ENCODE data around the gene OS9.

GRCh38 chr12:57744194-57744776, 50.4 kb downstream of the OS9 start:
- TF ChIP-seq CTCF (conservative IDR thresholded peaks at IDR 0.05; ENCODE audit: low read depth, low read length) = no peak
- no peak; the same call in 1 of the 2 replicates for TF ChIP-seq POLR2A (IDR thresholded peaks at IDR 0.05; ENCODE audit: low read depth, low read length)
- TF ChIP-seq MXI1 (IDR thresholded peaks at IDR 0.05; ENCODE audit: borderline replicate concordance, low read depth, low read length) = no peak
- no peak for TF ChIP-seq USF2 (IDR thresholded peaks at IDR 0.05; ENCODE audit: low read depth, low read length)
- no peak for TF ChIP-seq SMC3 (IDR thresholded peaks at IDR 0.05; ENCODE audit: low read depth, low read length)
- TF ChIP-seq CEBPB (IDR thresholded peaks at IDR 0.05; ENCODE audit: low read depth, low read length) = peak; percentile 97
- no peak for TF ChIP-seq CHD1 (IDR thresholded peaks at IDR 0.05; ENCODE audit: low read depth, low read length)
- TF ChIP-seq RAD21 (IDR thresholded peaks at IDR 0.05; ENCODE audit: low read length) = no peak
- no peak for TF ChIP-seq BHLHE40 (IDR thresholded peaks at IDR 0.05; ENCODE audit: low read depth, low read length)
- no peak for TF ChIP-seq RFX5 (IDR thresholded peaks at IDR 0.05; ENCODE audit: low read depth, low read length)
- no peak for TF ChIP-seq ELK1 (IDR thresholded peaks at IDR 0.05; ENCODE audit: borderline replicate concordance, low read depth, low read length)
- TF ChIP-seq MAZ (IDR thresholded peaks at IDR 0.05; ENCODE audit: borderline replicate concordance, low read depth, low read length) = peak; percentile 26; the same call in 1 of the 2 replicates
- no peak for TF ChIP-seq FOS (IDR thresholded peaks at IDR 0.05; ENCODE audit: low read depth, low read length)

Measured in IMR-90 (cell line).